ENCODE measurements around the gene FHAD1. TPM values are rescaled to one million over a fixed set of nuclear protein-coding genes. Genes with fewer than 3 reads are reported as not detected.

Gene FHAD1
- polyA plus RNA-seq, 2 donors, result 0.04 to 0.16 TPM

- Histone ChIP-seq H3K4me1 (ENCODE audit: control insufficient read depth in 2 of 2, insufficient read depth in 2 of 2, low read length in 1 of 2) (peaks cover 0 to 2% of the 10 kb centered on the region in 2 donors), H3K9me3 (ENCODE audit: control insufficient read depth in 2 of 2, insufficient read depth in 1 of 2, low read depth in 1 of 2, low read length in 1 of 2) (peaks cover 0 to 5% of the 10 kb centered on the region in 2 donors)
- 89 to 92% methylated on average over 2 of the region's 2 CpGs for WGBS, 2 donors
Observed at GRCh38 chr1:15397236-15397635, 150.2 kb downstream of the FHAD1 start.

GRCh38 chr1:15399710-15400109 is 152.7 kb downstream of the FHAD1 start:
- Histone ChIP-seq H3K4me1 (ENCODE audit: control insufficient read depth in 2 of 2, insufficient read depth in 2 of 2, low read length in 1 of 2) (peaks cover 0 to 2% of the 10 kb centered on the region in 2 donors), H3K27ac (ENCODE audit: low read depth in 2 of 2, low read length in 1 of 2) (peak overlapping the region in 1 of 2 donors; percentile 39), H3K9me3 (ENCODE audit: control insufficient read depth in 2 of 2, insufficient read depth in 1 of 2, low read depth in 1 of 2, low read length in 1 of 2) (peaks cover 0 to 5% of the 10 kb centered on the region in 2 donors), H3K27me3 (ENCODE audit: control insufficient read depth in 1 of 2, insufficient read depth in 2 of 2, low read length in 2 of 2) (no peaks in the 10 kb centered on the region), H3K36me3 (ENCODE audit: control insufficient read depth in 2 of 2, insufficient read depth in 2 of 2, low read length in 1 of 2) (no peaks in the 10 kb centered on the region), H3K4me3 (ENCODE audit: low read depth in 1 of 2, low read length in 2 of 2) (no peak overlapping the region)
- WGBS, 2 donors, result 86 to 95% methylated on average over 2 of the region's 2 CpGs

More at GRCh38 chr1:15397236-15397635, 150.2 kb downstream of the FHAD1 start:
- Histone ChIP-seq H3K27ac (ENCODE audit: low read depth in 2 of 2, low read length in 1 of 2) (no peak overlapping the region), H3K27me3 (ENCODE audit: control insufficient read depth in 1 of 2, insufficient read depth in 2 of 2, low read length in 2 of 2) (no peaks in the 10 kb centered on the region), H3K36me3 (ENCODE audit: control insufficient read depth in 2 of 2, insufficient read depth in 2 of 2, low read length in 1 of 2) (no peaks in the 10 kb centered on the region), H3K4me3 (ENCODE audit: low read depth in 1 of 2, low read length in 2 of 2) (no peak overlapping the region)

DNA sequence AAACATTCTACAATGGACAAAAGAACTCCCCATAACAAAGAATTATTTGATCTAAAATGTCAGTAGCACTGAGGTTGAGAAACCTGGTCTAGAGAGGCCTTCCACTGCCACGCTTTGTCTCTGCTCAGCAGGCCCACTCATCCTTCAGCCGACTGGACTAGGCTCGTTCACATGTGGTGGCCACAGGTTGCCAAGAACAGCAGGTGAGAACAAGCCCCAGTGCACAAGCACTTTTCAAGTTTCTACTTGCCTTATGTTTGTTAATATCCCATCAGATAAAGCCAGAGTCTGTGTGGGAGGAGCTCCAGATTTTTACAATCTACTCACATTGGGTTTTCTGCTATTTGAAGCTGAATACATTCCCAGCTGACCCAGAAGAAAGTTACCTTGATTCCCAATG is 153.6 kb downstream of the FHAD1 start:
- Histone ChIP-seq H3K9me3 (ENCODE audit: control insufficient read depth in 2 of 2, insufficient read depth in 1 of 2, low read depth in 1 of 2, low read length in 1 of 2) (peaks cover 0 to 5% of the 10 kb centered on the region in 2 donors), H3K4me1 (ENCODE audit: control insufficient read depth in 2 of 2, insufficient read depth in 2 of 2, low read length in 1 of 2) (peaks cover 0 to 2% of the 10 kb centered on the region in 2 donors), H3K27ac (ENCODE audit: low read depth in 2 of 2, low read length in 1 of 2) (peak overlapping the region; percentile 9 to 47), H3K36me3 (ENCODE audit: control insufficient read depth in 2 of 2, insufficient read depth in 2 of 2, low read length in 1 of 2) (no peaks in the 10 kb centered on the region), H3K4me3 (ENCODE audit: low read depth in 1 of 2, low read length in 2 of 2) (no peak overlapping the region), H3K27me3 (ENCODE audit: control insufficient read depth in 1 of 2, insufficient read depth in 2 of 2, low read length in 2 of 2) (no peaks in the 10 kb centered on the region)
- WGBS, 2 donors, result 47 to 58% methylated on average over 3 of the region's 3 CpGs

- H3K27me3 ChIP-seq (ENCODE audit: control insufficient read depth in 1 of 2, insufficient read depth in 2 of 2, low read length in 2 of 2), result no peaks in the 10 kb centered on the region
- H3K9me3 ChIP-seq (ENCODE audit: control insufficient read depth in 2 of 2, insufficient read depth in 1 of 2, low read depth in 1 of 2, low read length in 1 of 2), result peaks cover 0 to 5% of the 10 kb centered on the region in 2 donors
- H3K27ac ChIP-seq (ENCODE audit: low read depth in 2 of 2, low read length in 1 of 2), result peak overlapping the region in 1 of 2 donors; percentile 24
- H3K4me3 ChIP-seq (ENCODE audit: low read depth in 1 of 2, low read length in 2 of 2), result no peak overlapping the region
- H3K36me3 ChIP-seq (ENCODE audit: control insufficient read depth in 2 of 2, insufficient read depth in 2 of 2, low read length in 1 of 2), result no peaks in the 10 kb centered on the region
- 72 to 79% methylated on average over 7 of the region's 7 CpGs for WGBS, 2 donors
- peaks cover 0 to 2% of the 10 kb centered on the region in 2 donors for H3K4me1 ChIP-seq (ENCODE audit: control insufficient read depth in 2 of 2, insufficient read depth in 2 of 2, low read length in 1 of 2)
Observed at GRCh38 chr1:15401391-15402055, 154.5 kb downstream of the FHAD1 start.

GRCh38 chr1:15402809-15403450 is 155.9 kb downstream of the FHAD1 start:
- no peaks in the 10 kb centered on the region for H3K36me3 ChIP-seq (ENCODE audit: control insufficient read depth in 2 of 2, insufficient read depth in 2 of 2, low read length in 1 of 2)
- H3K27me3 ChIP-seq (ENCODE audit: control insufficient read depth in 1 of 2, insufficient read depth in 2 of 2, low read length in 2 of 2), result no peaks in the 10 kb centered on the region
- no peak overlapping the region for H3K4me3 ChIP-seq (ENCODE audit: low read depth in 1 of 2, low read length in 2 of 2)
- H3K4me1 ChIP-seq (ENCODE audit: control insufficient read depth in 2 of 2, insufficient read depth in 2 of 2, low read length in 1 of 2), result peaks cover 0 to 2% of the 10 kb centered on the region in 2 donors
- WGBS, 2 donors, result 91 to 94% methylated on average over 5 of the region's 5 CpGs
- H3K9me3 ChIP-seq (ENCODE audit: control insufficient read depth in 2 of 2, insufficient read depth in 1 of 2, low read depth in 1 of 2, low read length in 1 of 2), result peaks cover 0 to 5% of the 10 kb centered on the region in 2 donors
- no peak overlapping the region for H3K27ac ChIP-seq (ENCODE audit: low read depth in 2 of 2, low read length in 1 of 2)

DNA sequence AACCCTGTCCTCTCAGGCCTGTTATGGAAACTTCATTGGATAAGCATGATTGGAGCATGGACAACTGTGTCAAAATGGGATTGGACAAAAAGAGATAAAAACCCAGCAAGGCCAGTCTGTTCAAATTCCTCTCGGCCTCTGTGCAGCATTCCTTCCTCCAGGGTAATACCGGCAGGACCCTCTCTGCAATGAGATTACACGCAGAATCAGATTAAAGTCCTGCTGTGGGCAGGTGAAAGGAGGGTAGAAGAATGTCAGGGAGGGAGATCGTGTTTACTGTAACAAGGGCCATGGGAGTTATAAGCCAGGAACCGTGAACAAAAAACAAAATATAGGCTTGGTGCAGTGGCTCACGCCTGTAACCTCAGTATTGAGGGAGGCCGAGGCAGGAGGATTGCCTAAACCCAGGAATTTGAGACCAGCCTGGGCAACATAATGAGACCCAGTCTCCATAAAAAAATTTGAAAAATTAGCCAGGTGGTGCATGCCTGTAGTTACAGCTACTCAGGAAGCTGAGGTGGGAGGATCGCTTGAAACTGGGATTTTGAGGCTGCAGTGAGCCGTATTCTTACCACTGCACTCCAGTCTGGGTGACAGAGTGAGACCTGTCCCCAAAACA is 157.0 kb downstream of the FHAD1 start:
- Histone ChIP-seq H3K4me3 (ENCODE audit: low read depth in 1 of 2, low read length in 2 of 2) (no peak overlapping the region), H3K9me3 (ENCODE audit: control insufficient read depth in 2 of 2, insufficient read depth in 1 of 2, low read depth in 1 of 2, low read length in 1 of 2) (peaks cover 0 to 5% of the 10 kb centered on the region in 2 donors), H3K4me1 (ENCODE audit: control insufficient read depth in 2 of 2, insufficient read depth in 2 of 2, low read length in 1 of 2) (peaks cover 0 to 2% of the 10 kb centered on the region in 2 donors), H3K36me3 (ENCODE audit: control insufficient read depth in 2 of 2, insufficient read depth in 2 of 2, low read length in 1 of 2) (no peaks in the 10 kb centered on the region), H3K27me3 (ENCODE audit: control insufficient read depth in 1 of 2, insufficient read depth in 2 of 2, low read length in 2 of 2) (no peaks in the 10 kb centered on the region), H3K27ac (ENCODE audit: low read depth in 2 of 2, low read length in 1 of 2) (no peak overlapping the region)
- 96 to 97% methylated on average over 9 of the region's 9 CpGs for WGBS, 2 donors

DNA sequence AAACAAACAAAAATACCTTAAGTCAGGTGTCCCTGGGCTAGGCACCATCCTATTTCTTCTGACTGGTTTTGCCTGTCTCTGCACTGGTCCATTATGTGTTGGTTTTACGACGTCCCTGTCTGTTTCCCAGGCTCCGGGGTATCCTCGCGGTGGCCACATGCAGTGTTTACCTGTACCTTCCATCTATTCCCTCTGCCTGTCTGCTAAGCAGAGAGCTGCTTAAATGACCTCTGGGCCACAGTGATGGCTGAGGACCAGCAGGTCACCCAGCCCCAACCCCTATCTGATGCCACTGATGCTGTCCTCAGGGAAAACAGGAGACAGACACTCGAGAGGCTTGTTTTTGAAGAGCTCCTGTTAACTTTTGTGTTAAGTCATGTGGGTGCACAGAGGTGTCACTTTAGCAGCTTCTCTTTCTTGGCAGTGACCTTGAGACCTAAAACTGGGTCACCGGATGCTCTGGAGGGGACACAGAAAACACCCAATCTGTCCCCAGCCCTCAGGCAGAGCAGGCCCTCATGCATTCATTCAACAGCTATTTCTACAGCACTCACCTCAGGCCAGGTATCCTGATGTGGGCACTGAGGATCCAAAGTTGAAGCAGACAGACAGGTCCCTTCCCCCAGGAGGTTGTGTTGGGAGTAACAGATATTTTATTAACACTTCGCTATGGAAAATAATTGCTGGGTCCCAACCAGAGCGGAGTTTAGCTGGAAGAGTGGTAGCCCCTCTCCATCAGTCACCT is 158.3 kb downstream of the FHAD1 start:
- 94% methylated on average over 9 of the region's 9 CpGs for WGBS, 2 donors
- H3K36me3 ChIP-seq (ENCODE audit: control insufficient read depth in 2 of 2, insufficient read depth in 2 of 2, low read length in 1 of 2), result no peaks in the 10 kb centered on the region
- no peak overlapping the region for H3K27ac ChIP-seq (ENCODE audit: low read depth in 2 of 2, low read length in 1 of 2)
- H3K4me1 ChIP-seq (ENCODE audit: control insufficient read depth in 2 of 2, insufficient read depth in 2 of 2, low read length in 1 of 2), result peaks cover 0 to 2% of the 10 kb centered on the region in 2 donors
- H3K9me3 ChIP-seq (ENCODE audit: control insufficient read depth in 2 of 2, insufficient read depth in 1 of 2, low read depth in 1 of 2, low read length in 1 of 2), result no peaks in the 10 kb centered on the region
- H3K27me3 ChIP-seq (ENCODE audit: control insufficient read depth in 1 of 2, insufficient read depth in 2 of 2, low read length in 2 of 2), result no peaks in the 10 kb centered on the region
- no peak overlapping the region for H3K4me3 ChIP-seq (ENCODE audit: low read depth in 1 of 2, low read length in 2 of 2)

GRCh38 chr1:15406614-15407559 is 159.9 kb downstream of the FHAD1 start:
- H3K9me3 ChIP-seq (ENCODE audit: control insufficient read depth in 2 of 2, insufficient read depth in 1 of 2, low read depth in 1 of 2, low read length in 1 of 2), result no peaks in the 10 kb centered on the region
- WGBS, 2 donors, result 42 to 59% methylated on average over 11 of the region's 11 CpGs
- H3K27ac ChIP-seq (ENCODE audit: low read depth in 2 of 2, low read length in 1 of 2), result peak overlapping the region in 1 of 2 donors; percentile 20
- H3K4me3 ChIP-seq (ENCODE audit: low read depth in 1 of 2, low read length in 2 of 2), result no peak overlapping the region
- H3K36me3 ChIP-seq (ENCODE audit: control insufficient read depth in 2 of 2, insufficient read depth in 2 of 2, low read length in 1 of 2), result no peaks in the 10 kb centered on the region
- no peaks in the 10 kb centered on the region for H3K27me3 ChIP-seq (ENCODE audit: control insufficient read depth in 1 of 2, insufficient read depth in 2 of 2, low read length in 2 of 2)
- H3K4me1 ChIP-seq (ENCODE audit: control insufficient read depth in 2 of 2, insufficient read depth in 2 of 2, low read length in 1 of 2), result peaks cover 7% of the 10 kb centered on the region in 2 donors

All from esophagus (tissue), 2 donors.